Sigmoid colon (tissue), 7 donors: Measurements from ENCODE around the gene HLTF. TPM values are rescaled to one million over a fixed set of nuclear protein-coding genes. Genes with fewer than 3 reads are reported as not detected.
"Not testable (repeated sequence)": the region's sequence is repeated elsewhere in the genome, so short reads cannot be mapped to it uniquely, and the experiment has no call there.

ENCODE experiments used
- DNase-seq: peaks from one replicate; pipeline ENCODE4 v3.0.0-alpha.2; 2019
- H3K27ac ChIP-seq, 4 donors: fragments of 200-600 bp; sonication (generic); one replicate each; pipeline ENCODE4 v1.5.1; 2016 to 2019; ENCODE audit warnings: mild to moderate bottlenecking in 1 of 4
- H3K27me3 ChIP-seq, 3 donors: fragments of 200-600 bp; sonication (generic); one replicate each; pipeline ENCODE4 v1.5.1; 2019; ENCODE audit warnings: mild to moderate bottlenecking in 1 of 3
- H3K36me3 ChIP-seq, 4 donors: fragments of 200-600 bp; sonication (generic); one replicate each; pipeline ENCODE4 v1.5.1; 2016 to 2019
- H3K4me1 ChIP-seq, 4 donors: fragments of 200-600 bp; sonication (generic); one replicate each; pipeline ENCODE4 v1.5.1; 2017 to 2019
- H3K4me3 ChIP-seq, 4 donors: fragments of 200-600 bp; sonication (generic); one replicate each; pipeline ENCODE4 v1.5.1; 2017 to 2019; ENCODE audit warnings: mild to moderate bottlenecking in 2 of 4, moderate library complexity in 1 of 4
- H3K9me3 ChIP-seq, 4 donors: fragments of 200-600 bp in 3 of 4; sonication (generic) in 3 of 4; one replicate each; pipeline versions ENCODE4 v1.5.1 to v1.6.1; 2013 to 2019
- CTCF ChIP-seq, 4 experiments: fragments of 450-650 bp in 3 of 4; fragments of 200-600 bp in 1 of 4; IDR thresholded peaks; one replicate each; pipeline ENCODE4 v1.5.1; 2016 to 2019; ENCODE audit warnings: antibody characterized with exemption in 4 of 4, mild to moderate bottlenecking in 3 of 4, moderate library complexity in 2 of 4
- EP300 ChIP-seq, 4 donors: sonication (generic); formaldehyde crosslinking; IDR thresholded peaks; one replicate each; pipeline ENCODE4 v1.6.1; 2017; ENCODE audit warnings: antibody characterized with exemption in 4 of 4
- POLR2A ChIP-seq, 2 donors: fragments of 450-650 bp; IDR thresholded peaks; one replicate each; pipeline ENCODE4 v1.6.1; 2016; ENCODE audit warnings: antibody characterized with exemption in 2 of 2, mild to moderate bottlenecking in 2 of 2, moderate library complexity in 2 of 2
- POLR2AphosphoS5 ChIP-seq, 4 donors: sonication (generic); formaldehyde crosslinking; IDR thresholded peaks; one replicate each; pipeline ENCODE4 v1.6.1; 2017; ENCODE audit warnings: antibody characterized with exemption in 4 of 4
- WGBS, 2 donors: extraction: QIAGEN DNeasy Blood & Tissue Kit; methylation state at CpG; one replicate each; pipeline ENCODE4 v1.1.7; 2013; 5-methylcytosine and 5-hydroxymethylcytosine counted together
- intact Hi-C: fragments of 100-400 bp; cut with DNase I; formaldehyde crosslinking; loops from one replicate; pipeline ENCODE4 v1.15.1; 2023
- polyA plus RNA-seq, 3 donors: library from polyadenylated mRNA; stranded (reverse); fragments of 200-250 nt; gene quantifications; one replicate each; pipeline ENCODE4 v1.2.3, GENCODE V29; 2013
- total RNA-seq, 4 donors: library from RNA; depleted of rRNA; stranded (reverse); fragments of >200 nt; gene quantifications; one replicate each; pipeline ENCODE4 v1.1.0, GENCODE V29; 2016
- donor health status: healthy with polysubstance abuse.
- donor health status: Bipolar disorder and iron deficiency.
- donor health status: healthy.

HLTF gene
- total and polyA plus RNA-seq, 7 donors, result 1.8 to 43.9 (median 24.4) TPM

DNA sequence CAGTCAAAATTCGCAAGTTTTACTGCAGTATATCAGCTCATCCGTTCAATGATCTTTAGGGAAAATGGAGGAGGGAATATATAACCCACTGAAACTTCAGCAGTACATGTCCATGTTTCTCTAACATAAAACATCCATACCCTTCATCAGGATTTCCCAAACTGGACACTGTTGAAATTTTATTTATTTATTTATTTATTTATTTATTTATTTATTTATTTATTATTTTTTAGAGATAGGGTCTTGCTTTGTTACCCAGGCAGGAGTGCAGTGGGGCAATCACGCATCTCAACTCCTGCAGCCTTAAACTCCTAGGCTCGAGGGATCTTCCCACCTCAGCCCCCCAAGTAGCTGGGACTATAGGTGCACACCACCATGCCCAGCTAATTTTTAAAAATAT, 14.8 kb upstream of the HLTF start:
- intact Hi-C loops, result no loop called here
- Histone ChIP-seq H3K4me1 (no peaks in the 10 kb centered on the region), H3K9me3 (no peaks in the 10 kb centered on the region), H3K36me3 (no peaks in the 10 kb centered on the region), H3K27ac (no peak overlapping the region), H3K27me3 (no peaks in the 10 kb centered on the region), H3K4me3 (no peak overlapping the region)
- WGBS, 2 donors, result 92 to 94% methylated on average over 4 of the region's 4 CpGs
- no peak for DNase-seq
- TF ChIP-seq CTCF (IDR thresholded peaks at IDR 0.05), result no peak
- TF ChIP-seq POLR2A (IDR thresholded peaks at IDR 0.05), result no peak
- no peak for TF ChIP-seq EP300 (IDR thresholded peaks at IDR 0.05)
- no peak for TF ChIP-seq POLR2AphosphoS5 (IDR thresholded peaks at IDR 0.05)

GRCh38 chr3:149097987-149098386, 11.7 kb upstream of the HLTF start:
- H3K27me3 ChIP-seq, H3K4me3 ChIP-seq, DNase-seq, H3K9me3 ChIP-seq, H3K4me1 ChIP-seq, H3K27ac ChIP-seq, H3K36me3 ChIP-seq, intact Hi-C loops: not testable (repeated sequence)
- 96 to 98% methylated on average over 19 of the region's 19 CpGs for WGBS, 2 donors

GRCh38 chr3:149095487-149095886, 9.2 kb upstream of the HLTF start:
- DNase-seq, result no peak
- H3K4me3 ChIP-seq, result no peak overlapping the region
- no peak overlapping the region for H3K27ac ChIP-seq
- H3K27me3 ChIP-seq, result no peaks in the 10 kb centered on the region
- H3K36me3 ChIP-seq, result no peaks in the 10 kb centered on the region
- TF ChIP-seq POLR2A (IDR thresholded peaks at IDR 0.05), result no peak
- TF ChIP-seq POLR2AphosphoS5 (IDR thresholded peaks at IDR 0.05), result no peak
- TF ChIP-seq EP300 (IDR thresholded peaks at IDR 0.05), result no peak
- TF ChIP-seq CTCF (IDR thresholded peaks at IDR 0.05), result no peak
- 87 to 91% methylated on average over 4 of the region's 4 CpGs for WGBS, 2 donors
- H3K4me1 ChIP-seq, result no peaks in the 10 kb centered on the region
- intact Hi-C loops, result no loop called here
- H3K9me3 ChIP-seq, result no peaks in the 10 kb centered on the region

DNA sequence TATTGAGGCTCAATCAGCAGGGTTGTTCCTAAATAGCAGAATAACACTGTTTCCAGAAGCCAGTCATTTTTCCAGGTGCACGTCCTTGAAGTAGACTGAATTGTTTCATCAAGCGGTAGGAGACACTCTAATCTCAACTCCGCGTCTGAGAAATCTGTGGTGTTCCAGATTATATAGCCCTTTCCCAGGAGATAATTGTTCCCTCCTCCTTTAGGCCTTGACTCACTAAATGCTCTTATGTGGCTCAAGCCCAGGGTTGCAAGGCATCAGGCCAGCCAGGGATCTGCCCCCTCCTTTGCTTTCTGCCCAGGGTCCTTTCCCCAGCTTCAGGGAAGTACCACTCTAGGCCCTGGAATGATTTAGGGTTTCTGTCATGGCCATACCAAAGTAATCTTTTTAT, 5.7 kb upstream of the HLTF start:
- Histone ChIP-seq H3K27me3 (no peaks in the 10 kb centered on the region), H3K27ac (no peak overlapping the region), H3K9me3 (no peaks in the 10 kb centered on the region), H3K4me3 (no peak overlapping the region), H3K4me1 (no peaks in the 10 kb centered on the region), H3K36me3 (no peaks in the 10 kb centered on the region)
- intact Hi-C loops, result no loop called here
- 94 to 95% methylated on average over 4 of the region's 4 CpGs for WGBS, 2 donors
- no peak for DNase-seq
- TF ChIP-seq POLR2A (IDR thresholded peaks at IDR 0.05) (no peak), POLR2AphosphoS5 (IDR thresholded peaks at IDR 0.05) (no peak), EP300 (IDR thresholded peaks at IDR 0.05) (no peak)

DNA sequence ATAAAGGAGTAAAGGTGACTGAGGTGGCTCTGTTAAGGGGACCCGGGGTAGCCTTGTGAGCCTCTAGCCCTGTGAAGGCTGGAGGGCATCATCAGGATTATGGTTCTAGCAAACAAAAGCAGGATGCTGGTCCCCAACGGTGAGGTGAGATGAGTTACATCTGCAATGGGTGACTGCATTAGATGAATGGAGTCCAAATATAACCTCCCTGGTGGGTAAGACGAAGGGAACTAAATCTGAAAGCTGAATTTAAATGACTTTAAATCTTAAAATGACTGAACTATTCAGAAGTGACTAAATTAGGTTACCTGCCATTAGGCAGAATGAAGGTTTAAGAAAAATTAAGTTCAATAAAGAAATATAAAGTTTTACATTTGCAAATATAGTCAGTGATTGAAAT, 4.6 kb upstream of the HLTF start:
- WGBS, 2 donors, result 71 to 75% methylated on average over 3 of the region's 3 CpGs
- TF ChIP-seq POLR2A (IDR thresholded peaks at IDR 0.05), result no peak
- TF ChIP-seq POLR2AphosphoS5 (IDR thresholded peaks at IDR 0.05), result no peak
- no peak for TF ChIP-seq CTCF (IDR thresholded peaks at IDR 0.05)

GRCh38 chr3:149090461-149090860, 4.1 kb upstream of the HLTF start:
- peaks cover 0 to 4% (median under 1%) of the 10 kb centered on the region in 4 donors for H3K4me1 ChIP-seq
- 88 to 96% methylated on average over 1 of the region's 1 CpG for WGBS, 2 donors
- DNase-seq, result no peak
- no peaks in the 10 kb centered on the region for H3K27me3 ChIP-seq
- H3K36me3 ChIP-seq, result no peaks in the 10 kb centered on the region
- H3K4me3 ChIP-seq, result no peak overlapping the region
- TF ChIP-seq EP300 (IDR thresholded peaks at IDR 0.05), result no peak
- intact Hi-C loops, result no loop called here
- H3K27ac ChIP-seq, result no peak overlapping the region
- H3K9me3 ChIP-seq, result no peaks in the 10 kb centered on the region

More for the DNA sequence above, 4.6 kb upstream of the HLTF start:
- no peaks in the 10 kb centered on the region for H3K36me3 ChIP-seq
- peaks cover 0 to under 1% (median 0%) of the 10 kb centered on the region in 4 donors for H3K4me1 ChIP-seq
- no peak overlapping the region for H3K27ac ChIP-seq
- intact Hi-C loops, result no loop called here
- DNase-seq, result no peak
- no peak overlapping the region for H3K4me3 ChIP-seq
- H3K9me3 ChIP-seq, result no peaks in the 10 kb centered on the region
- no peaks in the 10 kb centered on the region for H3K27me3 ChIP-seq
